Skin of body (tissue), 2 donors: ENCODE measurements around the gene BRS3. TPM values are rescaled to one million over a fixed set of nuclear protein-coding genes. Genes with fewer than 3 reads are reported as not detected.
"Not testable (repeated sequence)": the region's sequence is repeated elsewhere in the genome, so short reads cannot be mapped to it uniquely, and the experiment has no call there.

Experiments used
- DNase-seq: peaks from one replicate; lab custom pipeline; 2025; lab: John Stamatoyannopoulos, UW
- total RNA-seq: library from RNA; depleted of rRNA; stranded (reverse); fragments of >200 nt; gene quantifications from one replicate; pipeline ENCODE4 v1.2.3, GENCODE V29; 2014

BRS3 gene
- total RNA-seq, result not detected

GRCh38 chrX:136487647-136488046 is at the start of gene BRS3:
BRS3 (plus strand) TSS chrX:136487947; CDS start chrX:136488115, 168 bp downstream.
- no peak for DNase-seq

- DNase-seq, result no peak
Observed at GRCh38 chrX:136438192-136438591, 49.6 kb upstream of the BRS3 start.

- not testable (repeated sequence) for DNase-seq
Observed at GRCh38 chrX:136445674-136446073, 42.1 kb upstream of the BRS3 start.

GRCh38 chrX:136446208-136446607 is 41.5 kb upstream of the BRS3 start:
- no peak for DNase-seq

- no peak for DNase-seq
Observed at GRCh38 chrX:136447308-136447707, 40.4 kb upstream of the BRS3 start.

GRCh38 chrX:136447968-136448367 is 39.8 kb upstream of the BRS3 start:
- DNase-seq, result no peak

GRCh38 chrX:136450050-136450830 is 37.5 kb upstream of the BRS3 start:
- no peak for DNase-seq

GRCh38 chrX:136452614-136453013 is 35.1 kb upstream of the BRS3 start:
- no peak for DNase-seq

- no peak for DNase-seq
Observed at GRCh38 chrX:136453114-136453513, 34.6 kb upstream of the BRS3 start.

GRCh38 chrX:136453771-136454170 is 34.0 kb upstream of the BRS3 start:
- DNase-seq, result no peak

- DNase-seq, result no peak
Observed at GRCh38 chrX:136456133-136456532, 31.6 kb upstream of the BRS3 start.

GRCh38 chrX:136457303-136457917 is 30.3 kb upstream of the BRS3 start:
- no peak for DNase-seq

- DNase-seq, result no peak
Observed at GRCh38 chrX:136464589-136464988, 23.2 kb upstream of the BRS3 start.

GRCh38 chrX:136467303-136467702 is 20.4 kb upstream of the BRS3 start:
- DNase-seq, result no peak

GRCh38 chrX:136468391-136469103 is 19.2 kb upstream of the BRS3 start:
- DNase-seq, result no peak

GRCh38 chrX:136473663-136474062 is 14.1 kb upstream of the BRS3 start:
- DNase-seq, result no peak

- DNase-seq, result no peak
Observed at GRCh38 chrX:136475236-136475635, 12.5 kb upstream of the BRS3 start.

- no peak for DNase-seq
Observed at GRCh38 chrX:136476501-136476900, 11.2 kb upstream of the BRS3 start.

GRCh38 chrX:136477026-136477425 is 10.7 kb upstream of the BRS3 start:
- DNase-seq, result no peak

- no peak for DNase-seq
Observed at GRCh38 chrX:136480383-136480782, 7.4 kb upstream of the BRS3 start.

GRCh38 chrX:136488706-136489105 is 959 bp downstream of the BRS3 start:
- no peak for DNase-seq

GRCh38 chrX:136491832-136492231 is 4.1 kb downstream of the BRS3 start:
- no peak for DNase-seq
